Measurements from ENCODE around the gene CCDC85C. TPM values are rescaled to one million over a fixed set of nuclear protein-coding genes. Genes with fewer than 3 reads are reported as not detected.

Gene CCDC85C
- total RNA-seq, 1 donor from 2014 or later: 49.1 TPM

DNA sequence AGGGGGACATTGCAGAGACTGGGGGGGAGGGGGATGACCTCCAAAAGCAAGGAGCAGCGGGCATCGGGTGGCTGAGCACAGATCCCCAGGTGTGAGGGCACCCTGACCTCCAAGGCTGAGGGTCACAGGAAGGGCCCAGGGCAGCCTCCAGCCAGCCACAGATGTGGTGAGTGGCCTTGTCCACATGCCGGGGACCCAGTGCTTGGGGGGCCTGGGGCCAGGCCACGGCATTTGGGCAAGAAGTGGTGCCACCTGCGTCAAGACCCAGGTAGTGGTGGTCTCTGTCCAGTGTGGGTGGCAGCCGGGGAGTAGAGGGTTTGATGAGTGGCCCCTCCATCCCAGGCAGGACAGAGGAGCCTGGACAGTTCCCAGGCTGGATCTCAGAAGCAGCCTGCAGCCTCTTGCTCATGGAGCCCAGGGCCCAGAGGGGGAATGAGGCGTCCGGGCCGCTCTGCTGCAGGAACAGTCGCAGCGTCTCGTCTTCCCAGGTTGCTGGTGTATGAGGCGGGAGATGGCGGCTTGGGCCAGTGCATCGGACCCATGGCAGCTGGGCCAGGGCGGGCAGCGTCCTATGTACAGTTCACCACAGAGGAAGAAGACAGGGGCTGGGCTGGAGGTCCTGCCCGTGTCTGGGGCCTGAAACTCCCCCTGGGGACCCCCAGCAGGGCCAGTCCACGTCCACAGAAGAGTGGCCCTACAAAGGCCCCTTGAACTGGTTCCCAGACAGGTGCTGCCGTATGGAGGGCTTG, 89.3 kb downstream of the CCDC85C start:
- H3K9me3 Mint-ChIP-seq: no peaks in the 10 kb centered on the region

GRCh38 chr14:99513946-99514551, 90.0 kb downstream of the CCDC85C start:
- Mint-ChIP-seq H3K4me3 (no peak overlapping the region), H3K4me1 (ENCODE audit: unreplicated experiment) (peaks cover 5% of the 10 kb centered on the region), H3K36me3 (no peaks in the 10 kb centered on the region), H3K27me3 (no peaks in the 10 kb centered on the region), H3K9me3 (no peaks in the 10 kb centered on the region), H3K27ac (no peak overlapping the region)
- TF ChIP-seq, protein P1, sequence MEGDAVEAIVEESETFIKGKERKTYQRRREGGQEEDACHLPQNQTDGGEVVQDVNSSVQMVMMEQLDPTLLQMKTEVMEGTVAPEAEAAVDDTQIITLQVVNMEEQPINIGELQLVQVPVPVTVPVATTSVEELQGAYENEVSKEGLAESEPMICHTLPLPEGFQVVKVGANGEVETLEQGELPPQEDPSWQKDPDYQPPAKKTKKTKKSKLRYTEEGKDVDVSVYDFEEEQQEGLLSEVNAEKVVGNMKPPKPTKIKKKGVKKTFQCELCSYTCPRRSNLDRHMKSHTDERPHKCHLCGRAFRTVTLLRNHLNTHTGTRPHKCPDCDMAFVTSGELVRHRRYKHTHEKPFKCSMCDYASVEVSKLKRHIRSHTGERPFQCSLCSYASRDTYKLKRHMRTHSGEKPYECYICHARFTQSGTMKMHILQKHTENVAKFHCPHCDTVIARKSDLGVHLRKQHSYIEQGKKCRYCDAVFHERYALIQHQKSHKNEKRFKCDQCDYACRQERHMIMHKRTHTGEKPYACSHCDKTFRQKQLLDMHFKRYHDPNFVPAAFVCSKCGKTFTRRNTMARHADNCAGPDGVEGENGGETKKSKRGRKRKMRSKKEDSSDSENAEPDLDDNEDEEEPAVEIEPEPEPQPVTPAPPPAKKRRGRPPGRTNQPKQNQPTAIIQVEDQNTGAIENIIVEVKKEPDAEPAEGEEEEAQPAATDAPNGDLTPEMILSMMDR (conservative IDR thresholded peaks at IDR 0.05): no peak
- DNase-seq (ENCODE audit: extremely low spot score, unreplicated experiment): no peak

More for the DNA sequence above, 89.3 kb downstream of the CCDC85C start:
- no peak for DNase-seq (ENCODE audit: extremely low spot score, unreplicated experiment)
- H3K27ac Mint-ChIP-seq: no peak overlapping the region
- TF ChIP-seq, protein P1 (conservative IDR thresholded peaks at IDR 0.05): no peak
- H3K4me3 Mint-ChIP-seq: no peak overlapping the region
- H3K36me3 Mint-ChIP-seq: no peaks in the 10 kb centered on the region
- peaks cover 10% of the 10 kb centered on the region for H3K4me1 Mint-ChIP-seq (ENCODE audit: unreplicated experiment)
- no peaks in the 10 kb centered on the region for H3K27me3 Mint-ChIP-seq

DNA sequence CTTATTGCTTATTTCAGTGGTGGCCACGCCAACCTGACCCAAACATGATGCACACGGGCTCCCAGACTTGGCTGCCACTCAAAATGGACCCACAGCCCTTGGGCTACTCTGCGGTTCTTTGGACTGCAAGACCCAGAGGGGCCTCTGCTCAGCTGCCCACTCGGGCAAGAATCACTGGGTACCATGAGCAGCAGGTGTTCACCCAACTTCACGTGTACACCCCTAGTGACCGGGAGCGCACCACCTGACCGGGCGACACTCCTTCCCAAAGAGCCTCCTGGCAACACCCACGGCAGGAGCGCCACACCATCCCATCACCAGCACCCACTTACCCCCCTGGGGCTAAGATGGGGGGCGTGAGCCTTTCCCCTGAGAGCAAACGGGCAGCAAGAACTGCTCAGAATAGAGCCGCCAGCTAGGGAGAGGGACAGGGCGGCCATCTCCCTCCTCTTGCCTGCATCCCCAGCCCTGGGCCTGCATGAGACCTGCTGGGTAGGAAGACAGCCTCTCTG, 90.8 kb downstream of the CCDC85C start:
- TF ChIP-seq, protein P1 (conservative IDR thresholded peaks at IDR 0.05): no peak
- H3K27ac Mint-ChIP-seq: no peak overlapping the region
- no peaks in the 10 kb centered on the region for H3K36me3 Mint-ChIP-seq
- H3K4me3 Mint-ChIP-seq: no peak overlapping the region
- H3K4me1 Mint-ChIP-seq (ENCODE audit: unreplicated experiment): peaks cover 5% of the 10 kb centered on the region
- no peaks in the 10 kb centered on the region for H3K9me3 Mint-ChIP-seq
- no peaks in the 10 kb centered on the region for H3K27me3 Mint-ChIP-seq
- peak; percentile 59 for DNase-seq (ENCODE audit: extremely low spot score, unreplicated experiment)

DNA sequence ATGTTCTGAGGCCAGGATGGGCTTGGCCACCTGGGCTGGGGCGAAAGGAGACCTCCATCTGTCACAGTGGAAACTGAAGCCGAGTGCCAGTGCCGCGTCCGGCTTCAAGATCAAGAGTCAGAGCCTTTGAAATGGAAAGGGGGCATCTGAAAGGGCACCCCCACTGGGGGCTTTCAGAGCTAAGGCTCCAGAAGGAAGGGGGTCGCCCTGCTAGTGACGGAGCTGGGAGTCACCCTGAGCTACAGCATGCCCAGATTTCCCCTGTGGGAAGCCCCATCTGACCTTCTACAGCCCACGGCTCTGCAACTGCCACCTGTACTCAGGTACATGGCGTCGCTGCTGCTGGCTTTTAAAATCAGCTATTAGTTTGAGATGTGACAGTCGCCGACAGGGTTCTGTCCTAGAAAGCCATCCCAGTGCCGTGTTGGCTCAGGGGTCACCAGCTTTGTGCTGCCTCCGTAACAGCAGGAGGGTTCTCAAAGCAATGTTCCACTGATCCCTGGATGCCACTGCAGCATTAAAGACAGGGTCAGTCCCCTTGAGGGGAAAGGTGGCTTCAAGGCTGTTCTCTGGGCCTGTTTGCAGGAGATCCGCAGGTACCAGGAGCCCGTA, 91.3 kb downstream of the CCDC85C start:
- Mint-ChIP-seq H3K27ac (peak overlapping the region; percentile 63), H3K4me3 (no peak overlapping the region), H3K36me3 (peaks cover 1% of the 10 kb centered on the region), H3K27me3 (no peaks in the 10 kb centered on the region), H3K4me1 (ENCODE audit: unreplicated experiment) (peaks cover 5% of the 10 kb centered on the region), H3K9me3 (no peaks in the 10 kb centered on the region)
- TF ChIP-seq, protein P1 (conservative IDR thresholded peaks at IDR 0.05): no peak
- peak; percentile 60 for DNase-seq (ENCODE audit: extremely low spot score, unreplicated experiment)

DNA sequence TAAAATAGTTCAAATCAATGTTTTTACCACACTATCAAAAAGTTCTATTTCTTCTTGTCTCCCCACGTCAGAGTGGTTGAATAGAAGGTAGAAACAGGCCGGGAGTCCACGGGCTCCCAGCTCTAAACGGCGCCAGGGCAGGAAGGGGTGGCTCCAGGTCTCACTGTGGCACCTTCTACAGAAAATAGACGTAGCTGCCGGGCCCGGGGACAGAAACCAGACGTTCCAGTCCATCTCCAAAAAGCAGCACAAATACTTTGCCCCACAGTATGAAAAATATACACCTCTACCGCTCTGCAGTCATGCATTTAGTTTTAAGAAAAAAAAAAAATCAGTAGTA, 91.9 kb downstream of the CCDC85C start:
- Mint-ChIP-seq H3K4me1 (ENCODE audit: unreplicated experiment) (peaks cover 5% of the 10 kb centered on the region), H3K9me3 (no peaks in the 10 kb centered on the region), H3K4me3 (no peak overlapping the region), H3K36me3 (peaks cover 4% of the 10 kb centered on the region), H3K27ac (peak overlapping the region; percentile 63), H3K27me3 (no peaks in the 10 kb centered on the region)
- TF ChIP-seq, protein P1 (conservative IDR thresholded peaks at IDR 0.05): no peak
- DNase-seq (ENCODE audit: extremely low spot score, unreplicated experiment): peak; percentile 27

Measured in type B pancreatic cell (in vitro differentiated cells).